ENCODE data around the gene CGREF1. TPM values are rescaled to one million over a fixed set of nuclear protein-coding genes. Genes with fewer than 3 reads are reported as not detected.

Gene CGREF1
- total RNA-seq, 1 experiment from 2014 or later, result 2.1 TPM

DNA sequence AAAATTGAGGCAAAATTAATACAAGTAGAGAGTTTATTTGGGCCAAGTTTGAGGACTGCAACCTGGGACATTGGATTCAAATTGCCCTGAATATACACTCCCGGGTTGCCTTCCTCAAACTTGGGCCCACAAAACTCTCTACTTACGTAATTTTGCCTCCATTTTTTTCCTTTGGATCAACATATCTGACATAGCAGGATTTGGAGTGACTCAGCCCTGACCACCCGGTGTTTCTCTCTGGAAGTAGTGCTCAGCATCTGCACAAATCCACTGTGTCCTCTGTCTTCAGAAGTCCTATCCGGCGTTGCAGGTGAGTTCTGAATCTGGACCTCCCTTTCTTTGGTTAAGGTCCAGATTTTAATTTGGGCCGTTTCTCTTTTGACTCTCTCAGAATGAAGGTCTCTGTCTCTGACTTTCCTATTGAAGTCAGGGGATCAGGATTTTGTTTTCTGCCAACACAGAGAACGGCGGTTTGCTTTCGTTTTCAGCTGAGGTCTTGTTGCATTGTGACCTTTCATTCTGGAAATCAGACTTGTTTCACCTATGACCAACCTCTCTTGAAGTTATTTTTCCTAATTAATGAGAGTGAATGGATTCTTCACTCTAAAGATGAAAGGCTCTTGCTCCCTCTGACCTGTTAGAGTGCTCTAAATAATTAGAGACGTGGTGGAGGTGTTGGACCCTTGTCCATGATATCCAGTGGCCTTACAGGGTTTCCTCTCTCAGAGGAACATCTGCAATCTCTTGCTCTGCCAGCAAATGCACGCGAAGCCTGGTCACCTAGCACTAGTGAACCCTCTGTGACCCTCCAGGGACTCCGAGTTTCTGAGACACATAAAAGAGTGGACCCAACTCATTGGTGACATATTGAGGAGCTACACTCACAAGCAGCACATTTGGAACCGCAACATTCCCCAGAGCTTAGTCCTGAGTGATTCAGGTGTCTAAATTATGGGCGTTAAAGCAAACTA, 43.5 kb upstream of the CGREF1 start:
- Histone ChIP-seq H3K9ac (ENCODE audit: extremely low read depth, insufficient read length, low read length) (no peak overlapping the region), H3K4me2 (ENCODE audit: insufficient read depth, insufficient read length, low read length) (no peak overlapping the region), H3K23me2 (ENCODE audit: insufficient read length, low read depth, low read length, poor library complexity, severe bottlenecking) (no peaks in the 10 kb centered on the region)

More for the DNA sequence above, 43.5 kb upstream of the CGREF1 start:
- WGBS (ENCODE audit: extremely low coverage, insufficient read length, low lambda C conversion rate), result no CpG with 5 or more reads among the region's 15 CpGs
- Histone ChIP-seq H3K18ac (ENCODE audit: insufficient read length, low read depth, low read length) (no peak overlapping the region), H4K8ac (replicated peaks; ENCODE audit: insufficient read length, low read depth, low read length) (no peak overlapping the region), H3K79me2 (ENCODE audit: insufficient read depth, low read length) (no peaks in the 10 kb centered on the region), H3K79me1 (ENCODE audit: insufficient read depth, low read depth, low read length, poor library complexity, severe bottlenecking) (no peaks in the 10 kb centered on the region), H3T11ph (ENCODE audit: low read length) (no peak overlapping the region), H2AFZ (ENCODE audit: low read length) (no peak overlapping the region), H3K27me3 (ENCODE audit: insufficient read depth, low read length) (no peaks in the 10 kb centered on the region), H3K14ac (ENCODE audit: insufficient read depth, low read length) (no peak overlapping the region), H2BK15ac (ENCODE audit: low read depth, low read length) (no peak overlapping the region), H4K91ac (ENCODE audit: insufficient read length, low read depth, low read length) (no peak overlapping the region), H2BK120ac (ENCODE audit: low read depth, low read length, poor library complexity, severe bottlenecking) (no peak overlapping the region), H3K4me1 (ENCODE audit: insufficient read depth, low read length) (peaks cover 2% of the 10 kb centered on the region; the same call in 1 of the 2 replicates), H4K5ac (ENCODE audit: insufficient read length, low read depth, low read length) (no peak overlapping the region), H3K56ac (ENCODE audit: insufficient read length, low read depth, low read length) (no peak overlapping the region), H4K20me1 (ENCODE audit: control insufficient read depth, insufficient read depth, insufficient read length) (no peaks in the 10 kb centered on the region), H2BK12ac (ENCODE audit: insufficient read length, low read depth, low read length) (no peak overlapping the region), H3K4ac (ENCODE audit: low read depth, low read length) (no peak overlapping the region), H2BK20ac (ENCODE audit: low read depth, low read length, poor library complexity, severe bottlenecking) (no peak overlapping the region), H3K27ac (ENCODE audit: insufficient read length, low read depth, low read length) (no peak overlapping the region), H3K23ac (ENCODE audit: insufficient read length, low read depth, low read length) (no peak overlapping the region), H2AK5ac (ENCODE audit: insufficient read length, low read length) (no peak overlapping the region), H3K9me3 (ENCODE audit: control insufficient read depth, low read depth, low read length) (no peaks in the 10 kb centered on the region), H2BK5ac (ENCODE audit: insufficient read length, low read length) (no peak overlapping the region)
- Mint-ChIP-seq H3K9me3 (peaks cover 4 to 10% of the 10 kb centered on the region in 2 experiments; a peak in 2 of 5 replicates), H3K4me3 (no peak overlapping the region), H3K4me1 (peaks cover 26 to 34% of the 10 kb centered on the region in 2 experiments), H3K27me3 (ENCODE audit: low read depth) (peaks cover 2% of the 10 kb centered on the region; the same call in 1 of the 2 replicates), H3K27ac (no peak overlapping the region), H3K36me3 (ENCODE audit: insufficient read depth in 1 of 3, low read depth in 3 of 3) (peaks cover 0 to 5% (median 0%) of the 10 kb centered on the region in 3 experiments; a peak in 3 of 7 replicates)
- TF ChIP-seq, protein P1, sequence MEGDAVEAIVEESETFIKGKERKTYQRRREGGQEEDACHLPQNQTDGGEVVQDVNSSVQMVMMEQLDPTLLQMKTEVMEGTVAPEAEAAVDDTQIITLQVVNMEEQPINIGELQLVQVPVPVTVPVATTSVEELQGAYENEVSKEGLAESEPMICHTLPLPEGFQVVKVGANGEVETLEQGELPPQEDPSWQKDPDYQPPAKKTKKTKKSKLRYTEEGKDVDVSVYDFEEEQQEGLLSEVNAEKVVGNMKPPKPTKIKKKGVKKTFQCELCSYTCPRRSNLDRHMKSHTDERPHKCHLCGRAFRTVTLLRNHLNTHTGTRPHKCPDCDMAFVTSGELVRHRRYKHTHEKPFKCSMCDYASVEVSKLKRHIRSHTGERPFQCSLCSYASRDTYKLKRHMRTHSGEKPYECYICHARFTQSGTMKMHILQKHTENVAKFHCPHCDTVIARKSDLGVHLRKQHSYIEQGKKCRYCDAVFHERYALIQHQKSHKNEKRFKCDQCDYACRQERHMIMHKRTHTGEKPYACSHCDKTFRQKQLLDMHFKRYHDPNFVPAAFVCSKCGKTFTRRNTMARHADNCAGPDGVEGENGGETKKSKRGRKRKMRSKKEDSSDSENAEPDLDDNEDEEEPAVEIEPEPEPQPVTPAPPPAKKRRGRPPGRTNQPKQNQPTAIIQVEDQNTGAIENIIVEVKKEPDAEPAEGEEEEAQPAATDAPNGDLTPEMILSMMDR (conservative IDR thresholded peaks at IDR 0.05), result no peak
- no peak for DNase-seq

Data from H9 (cell line).